ENCODE results near the gene TBX6.

DNA sequence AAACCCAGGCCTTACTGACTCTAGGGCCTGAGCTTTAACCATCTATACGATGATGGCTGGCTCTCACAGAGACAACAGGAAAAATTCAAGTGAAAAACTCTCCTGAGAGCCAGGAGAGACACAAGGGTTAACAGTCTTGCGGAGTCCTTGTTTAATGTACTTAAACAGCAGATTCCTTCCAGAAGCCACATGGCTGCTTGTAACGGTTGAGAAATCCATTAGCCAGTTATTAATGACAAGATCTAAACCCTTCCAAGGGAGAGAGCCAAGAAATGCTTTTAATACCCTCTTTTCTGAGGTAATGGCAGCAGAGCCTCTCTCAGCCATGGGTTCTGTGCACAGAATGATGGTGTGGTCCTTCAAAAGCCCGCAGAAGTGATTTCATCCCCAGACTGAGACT, 31.4 kb downstream of the TBX6 start:
- TF ChIP-seq TAF1 (IDR thresholded peaks at IDR 0.05; ENCODE audit: borderline replicate concordance, insufficient read depth, low read length) (no peak), POLR2AphosphoS5 (IDR thresholded peaks at IDR 0.05; ENCODE audit: low read depth, low read length) (no peak), SIN3A (IDR thresholded peaks at IDR 0.05; ENCODE audit: borderline replicate concordance, insufficient read depth, low read length) (no peak)

Measured in PFSK-1 (cell line).